Activated CD8-positive, alpha-beta T cell treated with anti-CD3 and anti-CD28 coated beads, Interleukin-2, amount 10 ng/mL, durations not matched to agents 7 days and 5 days (primary cell): ENCODE data around the gene SMG6. TPM values are rescaled to one million over a fixed set of nuclear protein-coding genes. Genes with fewer than 3 reads are reported as not detected.

Experiments used
- ATAC-seq: fragments of 150-1000 bp; cut with Tn5 transposase; one replicate; pipeline ENCODE4 v1.10.0; 2021; ENCODE audit warnings: moderate library complexity
- CTCF ChIA-PET: fragments of 350-600 bp; sonication (Branson Sonifier 250); formaldehyde crosslinking; loops from one replicate; lab custom pipeline; 2021; ENCODE audit warnings: antibody characterized with exemption; lab: Charles Lee
- POLR2A ChIA-PET: fragments of 350-600 bp; sonication (Branson Sonifier 250); formaldehyde crosslinking; loops from one replicate; lab custom pipeline; 2021; ENCODE audit warnings: antibody characterized with exemption; lab: Charles Lee
- DNase-seq: peaks from one replicate; pipeline ENCODE4 v3.0.0-alpha.2; 2020
- H3K27ac Mint-ChIP-seq: one replicate; pipeline ENCODE4 v1.8.0; 2021; ENCODE audit warnings: mild to moderate bottlenecking, mixed read lengths
- H3K27me3 Mint-ChIP-seq: one replicate; pipeline ENCODE4 v1.8.0; 2021; ENCODE audit warnings: low read depth, mixed read lengths
- H3K36me3 Mint-ChIP-seq: one replicate; pipeline ENCODE4 v1.8.0; 2021; ENCODE audit warnings: low read depth, mixed read lengths
- H3K4me1 Mint-ChIP-seq: one replicate; pipeline ENCODE4 v1.8.0; 2021; ENCODE audit warnings: low read depth, mixed read lengths
- H3K4me3 Mint-ChIP-seq: one replicate; pipeline ENCODE4 v1.8.0; 2021; ENCODE audit warnings: mild to moderate bottlenecking, mixed read lengths
- H3K9me3 Mint-ChIP-seq: one replicate; pipeline ENCODE4 v1.8.0; 2022; ENCODE audit warnings: mixed read lengths; ENCODE audit not compliant: insufficient read depth
- total RNA-seq, 2 experiments: library from RNA; stranded (reverse); gene quantifications; one replicate each; pipeline ENCODE4 v1.2.3, GENCODE V29; 2021

SMG6 gene
- total RNA-seq, 2 experiments from 2014 or later = 49.8 to 55.9 TPM

GRCh38 chr17:2040942-2041560 lies 262.5 kb downstream of the SMG6 start:
- DNase-seq (no peak), ATAC-seq (no peak)
- ChIA-PET CTCF (interaction anchor here (1.0 to 1.3 kb wide), 3 partner anchors 132 to 312 kb away, joined by 3 to 5 read pairs (median 3); no protein-coding TSS in a partner anchor), POLR2A (no interaction called here)
- Mint-ChIP-seq H3K27me3 (no peaks in the 10 kb centered on the region), H3K9me3 (no peaks in the 10 kb centered on the region), H3K4me1 (peaks cover 24% of the 10 kb centered on the region), H3K36me3 (peaks cover 29% of the 10 kb centered on the region), H3K4me3 (peak overlapping the region; percentile 48), H3K27ac (no peak overlapping the region)

GRCh38 chr17:2040219-2040827 lies 263.3 kb downstream of the SMG6 start:
- ATAC-seq (no peak), DNase-seq (no peak)
- POLR2A ChIA-PET = no interaction called here
- Mint-ChIP-seq H3K9me3 (no peaks in the 10 kb centered on the region), H3K4me3 (peak overlapping the region; percentile 48), H3K27ac (no peak overlapping the region), H3K4me1 (peaks cover 24% of the 10 kb centered on the region), H3K36me3 (peaks cover 29% of the 10 kb centered on the region), H3K27me3 (no peaks in the 10 kb centered on the region)
- CTCF ChIA-PET = interaction anchor here (1.0 to 1.3 kb wide), 3 partner anchors 131 to 312 kb away, joined by 3 to 5 read pairs (median 3); no protein-coding TSS in a partner anchor

GRCh38 chr17:2037155-2037554 lies 266.4 kb downstream of the SMG6 start:
- Mint-ChIP-seq H3K27ac (no peak overlapping the region), H3K4me1 (peaks cover 7% of the 10 kb centered on the region), H3K9me3 (no peaks in the 10 kb centered on the region), H3K27me3 (no peaks in the 10 kb centered on the region), H3K36me3 (peaks cover 5% of the 10 kb centered on the region), H3K4me3 (no peak overlapping the region)
- no peak for ATAC-seq
- CTCF ChIA-PET = interaction anchor here (0.6 to 2.1 kb wide), 2 partner anchors 18 to 228 kb away, joined by 3 to 8 read pairs; partner anchors contain the start of gene HIC1
- POLR2A ChIA-PET = no interaction called here
- no peak for DNase-seq

- Mint-ChIP-seq H3K4me3 (no peak overlapping the region), H3K9me3 (no peaks in the 10 kb centered on the region), H3K27me3 (no peaks in the 10 kb centered on the region), H3K4me1 (peaks cover 7% of the 10 kb centered on the region), H3K36me3 (peaks cover 4% of the 10 kb centered on the region), H3K27ac (no peak overlapping the region)
- ChIA-PET CTCF (interaction anchor here (1.3 to 2.1 kb wide), 2 partner anchors 19 to 127 kb away, joined by 3 to 8 read pairs; partner anchors contain the start of gene HIC1), POLR2A (no interaction called here)
- ATAC-seq = no peak
- DNase-seq = no peak
These were observed 267.8 kb downstream of the SMG6 start for GRCh38 chr17:2035541-2036488.

GRCh38 chr17:2034806-2035540 lies 268.6 kb downstream of the SMG6 start:
- ChIA-PET POLR2A (no interaction called here), CTCF (interaction anchor here (1.3 kb wide), 1 partner anchor 126 kb away, joined by 3 read pairs; no protein-coding TSS in a partner anchor)
- Mint-ChIP-seq H3K36me3 (peaks cover 4% of the 10 kb centered on the region), H3K4me3 (no peak overlapping the region), H3K9me3 (no peaks in the 10 kb centered on the region), H3K4me1 (peaks cover 11% of the 10 kb centered on the region), H3K27ac (no peak overlapping the region), H3K27me3 (no peaks in the 10 kb centered on the region)
- ATAC-seq (no peak), DNase-seq (no peak)

GRCh38 chr17:2034157-2034556 lies 269.4 kb downstream of the SMG6 start:
- H3K27ac Mint-ChIP-seq = no peak overlapping the region
- ChIA-PET CTCF (interaction anchor here (1.3 kb wide), 1 partner anchor 125 kb away, joined by 3 read pairs; no protein-coding TSS in a partner anchor), POLR2A (no interaction called here)
- no peak overlapping the region for H3K4me3 Mint-ChIP-seq
- peaks cover 15% of the 10 kb centered on the region for H3K4me1 Mint-ChIP-seq
- peaks cover under 1% of the 10 kb centered on the region for H3K27me3 Mint-ChIP-seq
- peaks cover 4% of the 10 kb centered on the region for H3K36me3 Mint-ChIP-seq
- H3K9me3 Mint-ChIP-seq = no peaks in the 10 kb centered on the region
- ATAC-seq = no peak
- DNase-seq = no peak

- CTCF ChIA-PET = no interaction called here
- no peak for DNase-seq
These were observed 270.4 kb downstream of the SMG6 start for GRCh38 chr17:2033153-2033552.

GRCh38 chr17:2030779-2031163 lies 272.8 kb downstream of the SMG6 start:
- ATAC-seq (peak; percentile 26), DNase-seq (no peak)
- POLR2A ChIA-PET = interaction anchor here (0.9 to 1.0 kb wide), 2 partner anchors 122 to 166 kb away, joined by 3 to 4 read pairs; no protein-coding TSS in a partner anchor
- Mint-ChIP-seq H3K4me3 (peak overlapping the region; percentile 95), H3K27me3 (peaks cover 30% of the 10 kb centered on the region), H3K36me3 (peaks cover 2% of the 10 kb centered on the region), H3K27ac (peak overlapping the region; percentile 86), H3K9me3 (no peaks in the 10 kb centered on the region), H3K4me1 (peaks cover 20% of the 10 kb centered on the region)
- CTCF ChIA-PET = interaction anchor here (0.7 to 2.3 kb wide), 3 partner anchors 121 to 361 kb away, joined by 3 to 8 read pairs (median 3); no protein-coding TSS in a partner anchor

More at GRCh38 chr17:2033153-2033552, 270.4 kb downstream of the SMG6 start:
- no peaks in the 10 kb centered on the region for H3K9me3 Mint-ChIP-seq
- ATAC-seq = no peak
- H3K27me3 Mint-ChIP-seq = peaks cover 10% of the 10 kb centered on the region
- H3K27ac Mint-ChIP-seq = no peak overlapping the region
- H3K36me3 Mint-ChIP-seq = peaks cover 4% of the 10 kb centered on the region
- POLR2A ChIA-PET = no interaction called here
- H3K4me3 Mint-ChIP-seq = no peak overlapping the region
- peaks cover 15% of the 10 kb centered on the region for H3K4me1 Mint-ChIP-seq

- CTCF ChIA-PET = interaction anchor here (0.8 to 2.3 kb wide), 3 partner anchors 121 to 215 kb away, joined by 3 to 8 read pairs (median 3); no protein-coding TSS in a partner anchor
- DNase-seq (peak; percentile 89), ATAC-seq (peak; percentile 94)
- H3K4me1 Mint-ChIP-seq = peaks cover 24% of the 10 kb centered on the region
- peak within 1 kb of the TSS; percentile 86 for H3K27ac Mint-ChIP-seq
- H3K9me3 Mint-ChIP-seq = no peaks in the 10 kb centered on the region
- peaks cover 35% of the 10 kb centered on the region for H3K27me3 Mint-ChIP-seq
- peaks cover 2% of the 10 kb centered on the region for H3K36me3 Mint-ChIP-seq
- POLR2A ChIA-PET = interaction anchor here (0.6 to 1.0 kb wide), 2 partner anchors 25 to 121 kb away, joined by 3 to 4 read pairs; partner anchors contain the start of gene HIC1
- peak within 1 kb of the TSS; percentile 95 for H3K4me3 Mint-ChIP-seq
These were observed 273.4 kb downstream of the SMG6 start, which contains the start of gene DPH1 for GRCh38 chr17:2029911-2030778. TSS of gene DPH1 (plus strand) at chr17:2030153. CDS start at chr17:2030170, 17 bp downstream.

GRCh38 chr17:2028737-2029136 lies 274.8 kb downstream of the SMG6 start:
- Mint-ChIP-seq H3K27ac (no peak overlapping the region), H3K27me3 (peaks cover 38% of the 10 kb centered on the region), H3K9me3 (no peaks in the 10 kb centered on the region), H3K4me3 (peak overlapping the region; percentile 18), H3K4me1 (peaks cover 26% of the 10 kb centered on the region), H3K36me3 (peaks cover 2% of the 10 kb centered on the region)
- no peak for DNase-seq
- ATAC-seq = no peak
- CTCF ChIA-PET = interaction anchor here (1.0 kb wide), 1 partner anchor 120 kb away, joined by 4 read pairs; no protein-coding TSS in a partner anchor
- POLR2A ChIA-PET = no interaction called here
